GM12875 (cell line): ENCODE results near the gene ELF5.

Experiments
- H3K4me3 ChIP-seq: one replicate; pipeline ENCODE4 v1.5.1; 2011; ENCODE audit warnings: low read depth, low read length, control low read depth
- CTCF ChIP-seq: IDR thresholded peaks from 2 replicates; pipeline ENCODE4 v1.5.1; 2011; ENCODE audit warnings: low read depth, mild to moderate bottlenecking, control low read depth, inconsistent platforms, low read length, moderate library complexity, borderline replicate concordance; ENCODE audit not compliant: insufficient read depth

The ELF5 gene

GRCh38 chr11:34473603-34474169 lies 39.9 kb downstream of the ELF5 start:
- TF ChIP-seq CTCF: no peak

GRCh38 chr11:34468209-34468841 lies 45.3 kb downstream of the ELF5 start:
- H3K4me3 ChIP-seq: no peak overlapping the region
- TF ChIP-seq CTCF: peak; percentile 64

More at GRCh38 chr11:34473603-34474169, 39.9 kb downstream of the ELF5 start:
- H3K4me3 ChIP-seq: no peak overlapping the region

GRCh38 chr11:34466802-34467488 lies 46.6 kb downstream of the ELF5 start:
- TF ChIP-seq CTCF: no peak
- H3K4me3 ChIP-seq: no peak overlapping the region

GRCh38 chr11:34464591-34465051 lies 49.0 kb downstream of the ELF5 start:
- no peak for TF ChIP-seq CTCF
- no peak overlapping the region for H3K4me3 ChIP-seq

- H3K4me3 ChIP-seq: no peak overlapping the region
- no peak for TF ChIP-seq CTCF
Measured at GRCh38 chr11:34461215-34461614, 52.4 kb downstream of the ELF5 start.

- no peak for TF ChIP-seq CTCF
Measured at GRCh38 chr11:34460278-34460677, 53.3 kb downstream of the ELF5 start.

More at GRCh38 chr11:34460278-34460677, 53.3 kb downstream of the ELF5 start:
- no peak overlapping the region for H3K4me3 ChIP-seq
